CD4-positive, alpha-beta T cell treated with Interferon alpha-2 for 1 hour (primary cell): Measurements from ENCODE around the gene HSF5.

Source experiments
- DNase-seq, 2 donors: peaks; one replicate each; pipeline ENCODE4 v3.0.0-alpha.2; 2020 to 2022

HSF5 gene

GRCh38 chr17:58384897-58385296 is 103.3 kb downstream of the HSF5 start:
- no peak for DNase-seq

- DNase-seq: no peak
Measured at GRCh38 chr17:58383892-58384462, 104.2 kb downstream of the HSF5 start.

GRCh38 chr17:58382872-58383242 is 105.4 kb downstream of the HSF5 start:
- DNase-seq: no peak

- DNase-seq: no peak
Measured at GRCh38 chr17:58382108-58382871, 105.9 kb downstream of the HSF5 start.

GRCh38 chr17:58381124-58382035 is 106.8 kb downstream of the HSF5 start:
- DNase-seq: no peak

GRCh38 chr17:58380207-58381123 is 107.7 kb downstream of the HSF5 start:
- no peak for DNase-seq

GRCh38 chr17:58379511-58379824 is 108.7 kb downstream of the HSF5 start:
- no peak for DNase-seq

GRCh38 chr17:58378733-58379510 is 109.3 kb downstream of the HSF5 start:
- DNase-seq: no peak

GRCh38 chr17:58377661-58378060 is 110.5 kb downstream of the HSF5 start:
- no peak for DNase-seq

GRCh38 chr17:58377093-58377601 is 111.1 kb downstream of the HSF5 start:
- DNase-seq: no peak

GRCh38 chr17:58376472-58377000 is 111.7 kb downstream of the HSF5 start:
- no peak for DNase-seq

GRCh38 chr17:58375811-58376210 is 112.4 kb downstream of the HSF5 start:
- no peak for DNase-seq

- no peak for DNase-seq
Measured at GRCh38 chr17:58375256-58375655, 113.0 kb downstream of the HSF5 start.

GRCh38 chr17:58373923-58374322 is 114.3 kb downstream of the HSF5 start:
- DNase-seq: no peak

- no peak for DNase-seq
Measured at GRCh38 chr17:58373003-58373402, 115.2 kb downstream of the HSF5 start.

- DNase-seq: no peak
Measured at GRCh38 chr17:58371300-58371950, 116.8 kb downstream of the HSF5 start.

GRCh38 chr17:58370716-58371115 is 117.5 kb downstream of the HSF5 start:
- DNase-seq: no peak

- no peak for DNase-seq
Measured at GRCh38 chr17:58370309-58370708, 117.9 kb downstream of the HSF5 start.
